Osteocyte (in vitro differentiated cells): ENCODE measurements around the gene HNRNPUL1. TPM values are rescaled to one million over a fixed set of nuclear protein-coding genes. Genes with fewer than 3 reads are reported as not detected.

Source experiments
- DNase-seq: peaks from one replicate; pipeline ENCODE4 v3.0.0; 2021; ENCODE audit warnings: mixed read lengths; ENCODE audit not compliant: unreplicated experiment; ENCODE audit errors: extremely low spot score
- H3K27ac Mint-ChIP-seq: one replicate; pipeline ENCODE4 v1.8.0; 2021; ENCODE audit warnings: mild to moderate bottlenecking, mixed read lengths; ENCODE audit not compliant: unreplicated experiment
- H3K27me3 Mint-ChIP-seq: one replicate; pipeline ENCODE4 v1.8.0; 2021; ENCODE audit warnings: mixed read lengths; ENCODE audit not compliant: unreplicated experiment
- H3K36me3 Mint-ChIP-seq: one replicate; pipeline ENCODE4 v1.8.0; 2021; ENCODE audit warnings: mixed read lengths; ENCODE audit not compliant: unreplicated experiment
- H3K4me1 Mint-ChIP-seq: one replicate; pipeline ENCODE4 v1.8.0; 2021; ENCODE audit warnings: mixed read lengths; ENCODE audit not compliant: unreplicated experiment
- H3K4me3 Mint-ChIP-seq: one replicate; pipeline ENCODE4 v1.8.0; 2021; ENCODE audit warnings: mild to moderate bottlenecking, moderate library complexity, mixed read lengths; ENCODE audit not compliant: unreplicated experiment
- H3K9me3 Mint-ChIP-seq: one replicate; pipeline ENCODE4 v1.8.0; 2021; ENCODE audit warnings: mixed read lengths; ENCODE audit not compliant: unreplicated experiment
- total RNA-seq: library from RNA; stranded (reverse); gene quantifications from 2 replicates; pipeline ENCODE4 v1.2.1, GENCODE V29; 2021
- TF ChIP-seq, protein P1 (sequence below): fragments of 200-600 bp; sonication (generic); IDR thresholded peaks from 2 replicates; pipeline ENCODE4 v1.5.0; 2021; ENCODE audit warnings: antibody characterized with exemption, mild to moderate bottlenecking, moderate library complexity

HNRNPUL1 gene
- total RNA-seq, 1 donor from 2014 or later, result 226 TPM

- peak overlapping the region; percentile 98 for H3K27ac Mint-ChIP-seq
- no peaks in the 10 kb centered on the region for H3K27me3 Mint-ChIP-seq
- no peak for DNase-seq
- peaks cover 36% of the 10 kb centered on the region for H3K4me1 Mint-ChIP-seq
- peaks cover 58% of the 10 kb centered on the region for H3K36me3 Mint-ChIP-seq
- TF ChIP-seq, protein P1, sequence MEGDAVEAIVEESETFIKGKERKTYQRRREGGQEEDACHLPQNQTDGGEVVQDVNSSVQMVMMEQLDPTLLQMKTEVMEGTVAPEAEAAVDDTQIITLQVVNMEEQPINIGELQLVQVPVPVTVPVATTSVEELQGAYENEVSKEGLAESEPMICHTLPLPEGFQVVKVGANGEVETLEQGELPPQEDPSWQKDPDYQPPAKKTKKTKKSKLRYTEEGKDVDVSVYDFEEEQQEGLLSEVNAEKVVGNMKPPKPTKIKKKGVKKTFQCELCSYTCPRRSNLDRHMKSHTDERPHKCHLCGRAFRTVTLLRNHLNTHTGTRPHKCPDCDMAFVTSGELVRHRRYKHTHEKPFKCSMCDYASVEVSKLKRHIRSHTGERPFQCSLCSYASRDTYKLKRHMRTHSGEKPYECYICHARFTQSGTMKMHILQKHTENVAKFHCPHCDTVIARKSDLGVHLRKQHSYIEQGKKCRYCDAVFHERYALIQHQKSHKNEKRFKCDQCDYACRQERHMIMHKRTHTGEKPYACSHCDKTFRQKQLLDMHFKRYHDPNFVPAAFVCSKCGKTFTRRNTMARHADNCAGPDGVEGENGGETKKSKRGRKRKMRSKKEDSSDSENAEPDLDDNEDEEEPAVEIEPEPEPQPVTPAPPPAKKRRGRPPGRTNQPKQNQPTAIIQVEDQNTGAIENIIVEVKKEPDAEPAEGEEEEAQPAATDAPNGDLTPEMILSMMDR, result no peak
- no peaks in the 10 kb centered on the region for H3K9me3 Mint-ChIP-seq
- H3K4me3 Mint-ChIP-seq, result no peak overlapping the region
These were observed 36.4 kb downstream of the HNRNPUL1 start for GRCh38 chr19:41300555-41300954.

DNA sequence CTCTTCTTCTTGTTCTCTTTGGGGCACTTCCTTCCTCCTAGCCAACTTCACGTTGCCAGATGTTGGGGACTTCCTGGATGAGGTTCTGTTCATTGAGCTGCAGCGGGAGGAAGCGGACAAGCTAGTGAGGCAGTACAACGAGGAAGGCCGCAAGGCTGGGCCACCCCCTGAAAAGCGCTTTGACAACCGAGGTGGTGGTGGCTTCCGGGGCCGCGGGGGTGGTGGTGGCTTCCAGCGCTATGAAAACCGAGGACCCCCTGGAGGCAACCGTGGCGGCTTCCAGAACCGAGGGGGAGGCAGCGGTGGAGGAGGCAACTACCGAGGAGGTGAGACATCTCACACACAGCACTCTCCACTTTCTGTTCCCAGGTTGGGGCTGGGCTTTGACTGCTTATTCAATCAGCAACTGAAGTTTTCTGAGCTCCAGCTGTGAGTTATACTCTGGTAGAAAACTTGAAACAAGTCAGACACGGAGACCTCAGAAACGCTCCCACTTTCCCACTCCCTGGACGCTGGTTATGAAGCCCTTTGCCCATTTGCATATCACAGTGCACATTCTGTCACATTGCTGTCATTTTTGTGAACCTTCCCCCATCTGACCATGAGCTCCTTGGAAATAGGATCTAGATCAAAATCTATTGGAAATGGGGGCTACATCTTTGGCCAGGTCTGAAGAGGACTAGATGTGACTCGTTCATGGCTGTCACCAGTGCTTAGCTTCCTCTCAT is 38.6 kb downstream of the HNRNPUL1 start:
- DNase-seq, result no peak
- H3K27me3 Mint-ChIP-seq, result no peaks in the 10 kb centered on the region
- peaks cover 46% of the 10 kb centered on the region for H3K36me3 Mint-ChIP-seq
- no peaks in the 10 kb centered on the region for H3K9me3 Mint-ChIP-seq
- TF ChIP-seq, protein P1, result no peak
- H3K4me3 Mint-ChIP-seq, result no peak overlapping the region
- peaks cover 26% of the 10 kb centered on the region for H3K4me1 Mint-ChIP-seq
- H3K27ac Mint-ChIP-seq, result no peak overlapping the region

- Mint-ChIP-seq H3K4me1 (peaks cover 25% of the 10 kb centered on the region), H3K4me3 (no peak overlapping the region), H3K9me3 (no peaks in the 10 kb centered on the region), H3K36me3 (peaks cover 44% of the 10 kb centered on the region), H3K27ac (no peak overlapping the region), H3K27me3 (no peaks in the 10 kb centered on the region)
- TF ChIP-seq, protein P1, result no peak
- no peak for DNase-seq
These were observed 39.8 kb downstream of the HNRNPUL1 start for GRCh38 chr19:41303954-41304353.

DNA sequence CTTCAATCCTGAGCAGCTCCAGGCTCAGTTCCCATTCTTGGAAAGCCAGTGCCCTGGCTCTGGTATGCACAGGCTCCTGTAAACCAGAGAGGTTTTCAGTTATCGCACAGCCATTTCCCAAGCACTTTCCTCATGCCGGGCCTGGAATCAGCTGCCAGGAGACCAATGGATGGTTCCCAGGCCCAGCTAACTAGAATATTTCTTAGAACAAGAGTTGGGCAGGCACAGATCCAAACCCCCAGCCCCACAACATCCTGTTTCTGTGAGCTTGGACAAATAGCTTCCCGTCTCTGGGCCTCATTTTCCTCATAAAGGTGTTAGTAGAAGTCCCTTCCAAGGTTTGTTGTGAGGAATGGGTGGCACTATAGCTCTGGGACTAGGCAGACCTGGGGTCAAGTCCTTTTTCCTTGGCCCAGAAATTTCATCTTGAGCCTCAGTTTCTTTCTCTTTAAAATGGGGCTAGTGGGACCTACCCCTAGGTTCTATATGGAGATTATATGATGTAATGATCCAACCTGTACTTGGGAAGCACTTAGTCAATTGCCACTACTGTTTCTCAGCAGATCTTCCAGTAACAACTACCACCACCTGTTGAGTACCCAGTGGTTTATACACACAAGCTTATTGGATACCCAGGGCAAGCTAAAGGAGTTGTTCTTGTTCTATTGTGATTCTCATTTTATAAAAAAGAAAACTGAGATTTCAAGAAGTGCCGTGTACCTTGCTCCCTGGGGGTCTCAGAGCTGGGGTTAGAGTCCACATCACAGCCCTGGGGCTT is 40.7 kb downstream of the HNRNPUL1 start:
- peaks cover 44% of the 10 kb centered on the region for H3K36me3 Mint-ChIP-seq
- no peak overlapping the region for H3K4me3 Mint-ChIP-seq
- no peaks in the 10 kb centered on the region for H3K9me3 Mint-ChIP-seq
- peaks cover 22% of the 10 kb centered on the region for H3K4me1 Mint-ChIP-seq
- peak overlapping the region; percentile 31 for H3K27ac Mint-ChIP-seq
- TF ChIP-seq, protein P1, result no peak
- DNase-seq, result no peak
- H3K27me3 Mint-ChIP-seq, result no peaks in the 10 kb centered on the region
